SJCRH30 (cell line): ENCODE measurements around the gene CKAP2L. TPM values are rescaled to one million over a fixed set of nuclear protein-coding genes. Genes with fewer than 3 reads are reported as not detected.
A peak's percentile ranks its signal among the peaks of the same experiment; 100 is the strongest.

Experiments
- DNase-seq, 2 experiments: peaks; one replicate each; pipeline ENCODE4 v3.0.0-alpha.2; 2015 to 2020
- H3K27ac ChIP-seq: fragments of 250-450 bp; sonication (Bioruptor Pico); 2 replicates; pipeline ENCODE4 v1.5.1; 2020; ENCODE audit warnings: mild to moderate bottlenecking, moderate library complexity
- H3K27me3 ChIP-seq: fragments of 250-450 bp; sonication (Bioruptor Pico); 2 replicates; pipeline ENCODE4 v1.5.1; 2020; ENCODE audit warnings: mild to moderate bottlenecking, moderate library complexity
- H3K36me3 ChIP-seq: fragments of 250-450 bp; sonication (Bioruptor Pico); 2 replicates; pipeline ENCODE4 v1.5.1; 2020; ENCODE audit warnings: mild to moderate bottlenecking, moderate library complexity
- H3K4me1 ChIP-seq: fragments of 250-450 bp; sonication (Bioruptor Pico); 2 replicates; pipeline ENCODE4 v1.5.1; 2020; ENCODE audit warnings: mild to moderate bottlenecking, moderate library complexity
- H3K4me3 ChIP-seq: fragments of 250-450 bp; sonication (Bioruptor Pico); 2 replicates; pipeline ENCODE4 v1.5.1; 2020; ENCODE audit warnings: mild to moderate bottlenecking, moderate library complexity
- H3K9me3 ChIP-seq: fragments of 250-450 bp; sonication (Bioruptor Pico); replicated peaks from 2 replicates; pipeline ENCODE4 v1.5.1; 2020; ENCODE audit warnings: mild to moderate bottlenecking, moderate library complexity
- total RNA-seq: library from RNA; depleted of rRNA; stranded (reverse); fragments of >200 nt; shearing (Covaris generic); gene quantifications from 2 replicates; pipeline ENCODE4 v1.2.3, GENCODE V29; 2014

The CKAP2L gene
- total RNA-seq, 1 experiment from 2014 or later, result 33.7 TPM

DNA sequence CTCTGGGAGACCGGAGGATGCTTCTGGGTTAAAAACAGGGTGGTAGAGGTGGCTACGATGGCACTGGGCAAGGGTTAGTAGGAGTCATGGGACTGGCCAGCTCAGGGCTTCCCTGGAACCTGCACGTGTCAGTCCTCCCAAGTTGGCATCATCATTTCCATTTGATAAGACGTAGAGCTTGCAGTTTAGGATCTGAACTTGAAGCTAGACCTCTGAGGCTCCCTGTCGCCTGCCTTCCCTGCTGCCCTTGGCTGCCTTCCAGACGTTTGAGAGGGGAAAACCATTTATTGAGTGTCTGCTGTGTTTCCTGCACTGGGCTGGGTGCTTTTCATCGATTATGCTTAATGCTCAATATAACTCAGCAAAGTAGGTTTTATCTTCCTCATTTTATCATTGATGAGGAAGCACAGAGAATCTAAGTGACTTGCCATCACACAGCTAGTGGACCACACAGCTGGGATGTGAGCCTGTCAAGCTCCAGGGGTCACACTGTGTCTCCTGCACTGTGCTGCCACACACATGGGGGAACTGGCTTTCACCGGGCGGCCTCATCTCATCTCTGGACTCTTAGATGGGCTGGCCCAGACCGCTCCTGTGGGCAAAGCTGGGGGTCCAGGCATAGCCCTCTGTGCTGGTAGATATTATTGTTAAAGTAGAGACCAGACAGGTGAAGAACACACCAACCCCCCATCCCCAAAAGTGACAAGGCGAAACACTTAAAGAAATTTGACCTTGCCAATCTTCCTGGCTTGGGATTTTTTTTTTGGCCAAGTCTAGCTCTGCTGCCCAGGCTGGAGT is 35.8 kb downstream of the CKAP2L start:
- DNase-seq, result no peak
- H3K9me3 ChIP-seq, result no peaks in the 10 kb centered on the region
- no peak overlapping the region for H3K4me3 ChIP-seq
- no peaks in the 10 kb centered on the region; the same call in 1 of the 2 replicates for H3K4me1 ChIP-seq
- H3K27me3 ChIP-seq, result no peaks in the 10 kb centered on the region
- H3K36me3 ChIP-seq, result no peaks in the 10 kb centered on the region
- H3K27ac ChIP-seq, result no peak overlapping the region

- H3K4me1 ChIP-seq, result no peaks in the 10 kb centered on the region; the same call in 1 of the 2 replicates
- no peaks in the 10 kb centered on the region for H3K27me3 ChIP-seq
- no peaks in the 10 kb centered on the region for H3K9me3 ChIP-seq
- H3K27ac ChIP-seq, result no peak overlapping the region
- no peak overlapping the region for H3K4me3 ChIP-seq
- H3K36me3 ChIP-seq, result no peaks in the 10 kb centered on the region
- no peak for DNase-seq
Measured at GRCh38 chr2:112728029-112728362, 36.4 kb downstream of the CKAP2L start.

GRCh38 chr2:112727276-112728028 is 37.0 kb downstream of the CKAP2L start:
- no peak overlapping the region for H3K4me3 ChIP-seq
- no peak for DNase-seq
- H3K36me3 ChIP-seq, result no peaks in the 10 kb centered on the region
- H3K27me3 ChIP-seq, result no peaks in the 10 kb centered on the region
- H3K4me1 ChIP-seq, result no peaks in the 10 kb centered on the region; the same call in 1 of the 2 replicates
- no peak overlapping the region for H3K27ac ChIP-seq
- no peaks in the 10 kb centered on the region for H3K9me3 ChIP-seq

DNA sequence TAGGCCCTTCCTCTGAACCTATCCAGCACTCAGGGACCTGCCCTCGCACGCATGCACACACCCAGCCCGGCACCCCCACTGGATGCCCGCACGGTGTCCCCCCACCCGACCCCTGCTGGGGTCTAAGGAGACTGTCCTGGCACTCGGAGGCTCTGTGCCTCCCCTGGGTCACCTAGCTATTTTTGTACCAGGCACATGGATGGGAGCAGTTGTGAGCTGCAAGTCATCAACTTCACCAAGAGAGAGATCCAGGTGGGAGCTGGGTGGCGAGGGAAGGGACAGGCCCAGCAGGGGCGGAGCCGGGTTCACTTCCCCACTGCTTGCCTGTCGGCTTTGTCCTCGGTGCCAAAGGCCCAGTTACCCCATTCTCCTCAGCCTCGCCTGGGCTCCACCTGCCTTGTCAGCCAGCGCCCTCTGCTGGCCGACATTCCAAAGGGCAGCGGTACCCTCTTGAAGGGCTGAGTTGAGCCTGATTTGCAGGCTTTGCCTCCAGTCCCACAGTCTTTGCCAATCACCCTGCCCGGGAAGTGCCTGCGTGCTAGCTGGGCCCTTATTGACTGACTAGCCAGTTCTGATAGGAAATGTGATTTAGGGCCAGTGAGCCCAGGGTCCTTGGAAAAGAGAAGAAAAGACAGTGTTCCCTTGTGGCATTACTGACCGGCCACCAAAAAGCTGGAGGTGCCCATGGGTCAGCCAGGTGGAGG is 37.8 kb downstream of the CKAP2L start:
- Histone ChIP-seq H3K27ac (no peak overlapping the region), H3K4me1 (no peaks in the 10 kb centered on the region; the same call in 1 of the 2 replicates), H3K36me3 (no peaks in the 10 kb centered on the region), H3K4me3 (no peak overlapping the region), H3K9me3 (no peaks in the 10 kb centered on the region), H3K27me3 (no peaks in the 10 kb centered on the region)
- DNase-seq, result peak; percentile 81 to 91

DNA sequence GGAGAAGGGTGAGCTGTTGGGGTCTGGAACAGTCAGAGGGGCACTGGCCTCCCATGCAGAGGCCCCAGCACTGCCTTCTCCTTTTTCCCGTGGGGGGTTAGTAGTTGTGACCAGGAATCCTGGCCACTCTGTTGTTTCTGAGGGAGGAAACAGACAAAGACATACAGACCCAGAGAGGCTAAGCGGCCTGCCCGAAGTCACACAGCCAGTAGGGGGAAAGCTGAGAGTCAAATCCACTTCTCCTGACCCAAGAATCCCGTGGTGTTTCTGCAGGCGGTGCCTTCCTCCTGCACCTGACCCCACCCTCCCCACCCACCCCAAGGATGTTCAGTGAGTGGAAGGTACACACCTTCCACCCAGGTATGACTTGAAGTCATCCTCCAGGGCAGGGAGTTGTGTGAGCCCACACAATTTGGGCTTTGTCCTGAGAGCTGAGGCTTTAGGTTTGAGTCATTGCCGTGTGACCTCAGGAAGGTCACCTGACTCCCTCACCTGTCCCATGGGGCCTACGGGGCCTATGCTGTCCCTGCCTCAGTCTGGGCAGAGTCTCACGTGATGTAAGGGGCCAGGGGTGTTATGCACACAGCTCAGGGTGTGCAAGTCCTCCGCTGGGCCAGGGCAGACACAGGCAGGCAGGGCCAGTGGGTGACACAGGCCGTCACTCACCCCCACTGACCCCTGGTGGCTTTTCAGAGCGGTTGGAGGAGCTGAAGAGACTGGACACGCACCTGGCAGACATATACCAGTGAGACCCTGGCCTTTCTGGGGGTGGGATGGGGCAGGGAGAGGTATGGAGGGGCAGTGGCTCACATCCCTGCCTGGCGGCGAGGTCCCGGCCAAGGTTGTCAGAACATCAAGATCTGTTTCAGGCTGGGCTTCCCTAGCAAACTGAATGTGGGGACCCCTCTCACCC is 38.6 kb downstream of the CKAP2L start:
- Histone ChIP-seq H3K9me3 (no peaks in the 10 kb centered on the region), H3K4me1 (no peaks in the 10 kb centered on the region; the same call in 1 of the 2 replicates), H3K27me3 (no peaks in the 10 kb centered on the region), H3K4me3 (no peak overlapping the region), H3K36me3 (no peaks in the 10 kb centered on the region), H3K27ac (no peak overlapping the region)
- no peak for DNase-seq

- H3K4me3 ChIP-seq, result no peak overlapping the region
- DNase-seq, result peak in 1 of 2 experiments; percentile 29
- H3K9me3 ChIP-seq, result no peaks in the 10 kb centered on the region
Measured at GRCh38 chr2:112724591-112725525, 39.6 kb downstream of the CKAP2L start.

DNA sequence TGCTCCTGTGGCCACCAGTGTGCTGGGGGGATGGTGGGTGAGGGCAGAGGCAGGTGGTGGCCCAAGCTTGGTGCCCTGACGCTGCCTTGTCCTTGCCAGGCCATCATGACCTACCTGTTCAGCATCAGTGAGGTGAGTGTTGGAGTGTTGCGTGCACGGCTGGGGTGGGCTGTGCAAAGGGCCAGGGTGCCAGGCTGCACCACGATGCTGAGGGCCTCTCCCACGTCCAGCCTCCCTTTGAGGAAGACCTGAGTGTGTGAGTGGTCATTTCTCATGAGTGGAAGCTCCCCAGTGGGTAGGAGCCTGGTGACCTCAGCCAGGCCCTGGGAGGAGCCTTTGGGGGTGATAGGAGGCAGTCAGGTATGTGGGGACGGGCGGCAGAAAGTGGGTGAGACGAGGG is 40.4 kb downstream of the CKAP2L start:
- no peaks in the 10 kb centered on the region for H3K36me3 ChIP-seq
- no peak overlapping the region for H3K27ac ChIP-seq
- H3K27me3 ChIP-seq, result no peaks in the 10 kb centered on the region
- DNase-seq, result no peak
- H3K9me3 ChIP-seq, result no peaks in the 10 kb centered on the region
- H3K4me1 ChIP-seq, result no peaks in the 10 kb centered on the region; the same call in 1 of the 2 replicates
- H3K4me3 ChIP-seq, result no peak overlapping the region

More at GRCh38 chr2:112724591-112725525, 39.6 kb downstream of the CKAP2L start:
- Histone ChIP-seq H3K27me3 (no peaks in the 10 kb centered on the region), H3K36me3 (no peaks in the 10 kb centered on the region), H3K4me1 (no peaks in the 10 kb centered on the region; the same call in 1 of the 2 replicates), H3K27ac (no peak overlapping the region)

DNA sequence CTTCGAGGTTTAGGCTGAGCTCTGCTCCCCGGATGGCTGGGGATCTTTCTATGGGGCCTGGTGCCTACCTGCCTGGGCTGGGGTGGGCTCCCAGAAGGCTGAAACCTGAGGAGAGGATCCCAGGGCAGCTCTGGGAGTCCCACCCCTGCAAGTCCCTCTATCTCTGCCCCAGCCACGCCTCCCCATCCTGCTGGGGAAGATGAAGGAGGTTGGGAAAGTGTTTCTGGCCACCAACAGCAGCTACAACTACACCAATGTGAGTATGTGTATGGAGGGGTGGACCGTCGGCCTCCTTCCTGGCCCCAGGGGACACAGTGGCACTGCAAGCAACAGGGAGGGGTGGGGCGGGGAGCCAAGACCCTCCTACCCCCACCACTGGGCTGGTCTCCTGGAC is 40.9 kb downstream of the CKAP2L start:
- Histone ChIP-seq H3K27me3 (no peaks in the 10 kb centered on the region), H3K4me1 (no peaks in the 10 kb centered on the region; the same call in 1 of the 2 replicates), H3K9me3 (no peaks in the 10 kb centered on the region), H3K27ac (no peak overlapping the region), H3K4me3 (no peak overlapping the region), H3K36me3 (no peaks in the 10 kb centered on the region)
- DNase-seq, result no peak

- H3K9me3 ChIP-seq, result no peaks in the 10 kb centered on the region
- H3K4me1 ChIP-seq, result no peaks in the 10 kb centered on the region; the same call in 1 of the 2 replicates
- H3K4me3 ChIP-seq, result no peak overlapping the region
- no peak overlapping the region for H3K27ac ChIP-seq
- no peak for DNase-seq
- H3K36me3 ChIP-seq, result no peaks in the 10 kb centered on the region
- H3K27me3 ChIP-seq, result no peaks in the 10 kb centered on the region
Measured at GRCh38 chr2:112722816-112723546, 41.4 kb downstream of the CKAP2L start.

GRCh38 chr2:112721819-112722522 is 42.4 kb downstream of the CKAP2L start:
- Histone ChIP-seq H3K4me3 (no peak overlapping the region), H3K9me3 (no peaks in the 10 kb centered on the region), H3K36me3 (no peaks in the 10 kb centered on the region), H3K27ac (no peak overlapping the region), H3K27me3 (no peaks in the 10 kb centered on the region), H3K4me1 (no peaks in the 10 kb centered on the region; the same call in 1 of the 2 replicates)
- DNase-seq, result no peak

GRCh38 chr2:112720785-112721184 is 43.6 kb downstream of the CKAP2L start, which contains the start of gene NT5DC4:
NT5DC4 (plus strand) TSS chr2:112721020; CDS start chr2:112721080, 60 bp downstream.
- no peaks in the 10 kb centered on the region for H3K27me3 ChIP-seq

GRCh38 chr2:112718863-112719370 is 45.5 kb downstream of the CKAP2L start:
- Histone ChIP-seq H3K27ac (no peak overlapping the region), H3K27me3 (no peaks in the 10 kb centered on the region), H3K9me3 (no peaks in the 10 kb centered on the region), H3K36me3 (no peaks in the 10 kb centered on the region), H3K4me1 (no peaks in the 10 kb centered on the region), H3K4me3 (no peak overlapping the region)
- DNase-seq, result no peak

More at GRCh38 chr2:112720785-112721184, 43.6 kb downstream of the CKAP2L start, which contains the start of gene NT5DC4:
- H3K4me3 ChIP-seq, result no peak within 1 kb of the TSS
- H3K27ac ChIP-seq, result no peak within 1 kb of the TSS
- H3K36me3 ChIP-seq, result no peaks in the 10 kb centered on the region
- DNase-seq, result no peak
- H3K4me1 ChIP-seq, result no peaks in the 10 kb centered on the region
- no peaks in the 10 kb centered on the region for H3K9me3 ChIP-seq
